Posterior vena cava (tissue), 2 donors: ENCODE data around the gene MAP9. TPM values are rescaled to one million over a fixed set of nuclear protein-coding genes. Genes with fewer than 3 reads are reported as not detected.

Experiments used
- total RNA-seq, 2 donors: library from RNA; stranded (reverse); fragmentation: NEBNext Ultra II Directional; extraction: Animal tissue kit (Norgen Biotek cat#: 25700); gene quantifications; one replicate each; pipeline ENCODE4 v1.2.1, GENCODE V29; 2021
- donor health status: DM: yes; HTN: yes; CAD: no.
- donor health status: DM: yes; HTN: yes; CAD: no.

The MAP9 gene
- total RNA-seq, 2 donors from 2014 or later, result 10.5 to 13.4 TPM

Other genes starting within 250 kb of the MAP9 start
- gene NPY2R, start 168.3 kb downstream of the MAP9 start, total RNA-seq, result under 1 TPM in 1 of 2 donors, not detected in 1; 0.09 TPM